A673 (cell line): ENCODE results near the gene GPHN. TPM values are rescaled to one million over a fixed set of nuclear protein-coding genes. Genes with fewer than 3 reads are reported as not detected.
A peak's percentile ranks its signal among the peaks of the same experiment; 100 is the strongest.

Experiments
- BruUV-seq: library from RNA; stranded (reverse); fragments of 400-500 nt; replicated peaks from 2 replicates; lab custom pipeline; 2021; lab: Mats Ljungman, UMichigan
- CTCF ChIA-PET: fragments of 300-600 bp; sonication (Branson Sonifier 250); formaldehyde crosslinking; loops from one replicate; lab custom pipeline; 2022; ENCODE audit warnings: antibody characterized with exemption; lab: Charles Lee
- POLR2A ChIA-PET: fragments of 300-600 bp; sonication (Branson Sonifier 250); formaldehyde crosslinking; loops from one replicate; lab custom pipeline; 2022; ENCODE audit warnings: antibody characterized with exemption; ENCODE audit not compliant: low non-redundant PET; lab: Charles Lee
- DNase-seq: peaks from one replicate; pipeline ENCODE4 v3.0.0-alpha.2; 2015; ENCODE audit warnings: low spot score
- H3K27ac ChIP-seq: fragments of 200-600 bp; sonication (generic); 2 replicates; pipeline ENCODE4 v1.5.1; 2016; ENCODE audit warnings: mixed run types, low read depth, mild to moderate bottlenecking, mixed read lengths, antibody characterized with exemption, low read length; ENCODE audit not compliant: poor library complexity, severe bottlenecking
- H3K27me3 ChIP-seq: fragments of 200-600 bp; sonication (generic); replicated peaks from 2 replicates; pipeline ENCODE4 v1.6.1; 2017; ENCODE audit warnings: mixed run types, low read depth, mild to moderate bottlenecking, mixed read lengths, antibody characterized with exemption, low read length; ENCODE audit not compliant: insufficient read depth, poor library complexity
- H3K36me3 ChIP-seq: fragments of 200-600 bp; sonication (generic); 2 replicates; pipeline ENCODE4 v1.6.1; 2016; ENCODE audit warnings: mixed run types, mild to moderate bottlenecking, mixed read lengths, antibody characterized with exemption, low read length; ENCODE audit not compliant: insufficient read depth, poor library complexity, severe bottlenecking
- H3K4me1 ChIP-seq: fragments of 200-600 bp; sonication (generic); 2 replicates; pipeline ENCODE4 v1.6.1; 2017; ENCODE audit warnings: mixed run types, mild to moderate bottlenecking, mixed read lengths, antibody characterized with exemption, low read length; ENCODE audit not compliant: insufficient read depth, poor library complexity, severe bottlenecking
- H3K4me3 ChIP-seq: fragments of 200-600 bp; sonication (generic); 2 replicates; pipeline ENCODE4 v1.5.1; 2016; ENCODE audit warnings: low read depth, mixed run types, mild to moderate bottlenecking, mixed read lengths, low read length; ENCODE audit not compliant: poor library complexity, severe bottlenecking
- H3K9me3 ChIP-seq: fragments of 200-600 bp; sonication (generic); 2 replicates; pipeline ENCODE4 v1.6.1; 2016; ENCODE audit warnings: mixed run types, low read depth, mild to moderate bottlenecking, mixed read lengths, antibody characterized with exemption, low read length; ENCODE audit not compliant: poor library complexity, severe bottlenecking
- EZH2 ChIP-seq: fragments of 200-600 bp; sonication (generic); IDR thresholded peaks from 2 replicates; pipeline ENCODE4 v1.6.1; 2017; ENCODE audit warnings: borderline replicate concordance, low read depth, mild to moderate bottlenecking, mixed read lengths, antibody characterized with exemption, low read length; ENCODE audit not compliant: poor library complexity, severe bottlenecking
- intact Hi-C: fragments of 100-400 bp; cut with micrococcal nuclease; formaldehyde crosslinking; loops from one replicate; pipeline ENCODE4 v1.10.0; 2022; ENCODE audit not compliant: unreplicated experiment
- total RNA-seq: library from RNA; stranded (reverse); gene quantifications from 2 replicates; pipeline ENCODE4 v1.2.3, GENCODE V29; 2021
- TF ChIP-seq, protein P1 (sequence below): fragments of 300-800, 200-600 bp; sonication (generic); conservative IDR thresholded peaks from 2 replicates; pipeline ENCODE4 v1.5.1; 2017; ENCODE audit warnings: low read depth, mild to moderate bottlenecking, antibody characterized with exemption, low read length, moderate library complexity, mixed read lengths

GPHN gene
- total RNA-seq, 1 experiment from 2014 or later: 30.3 TPM

DNA sequence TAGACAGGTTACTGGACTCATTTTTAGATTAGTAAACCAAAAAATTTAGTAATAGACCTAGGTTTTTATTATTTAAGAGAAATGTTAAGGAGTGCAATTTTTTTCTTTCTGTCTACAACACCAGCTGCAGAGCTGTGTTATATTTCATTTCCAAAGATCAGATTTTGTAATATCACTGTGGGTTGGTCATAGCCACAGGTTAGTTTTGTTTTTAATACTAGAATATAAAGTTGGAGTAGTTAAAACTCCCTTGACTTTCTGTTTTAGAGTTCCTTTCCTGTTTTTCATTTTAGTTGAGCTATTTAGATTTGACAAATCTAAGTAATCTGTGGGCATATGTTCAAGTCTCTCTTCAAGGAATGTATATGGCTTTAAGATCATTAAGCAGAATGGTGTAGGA lies 650.6 kb downstream of the GPHN start:
- BruUV-seq: no TSS peak

DNA sequence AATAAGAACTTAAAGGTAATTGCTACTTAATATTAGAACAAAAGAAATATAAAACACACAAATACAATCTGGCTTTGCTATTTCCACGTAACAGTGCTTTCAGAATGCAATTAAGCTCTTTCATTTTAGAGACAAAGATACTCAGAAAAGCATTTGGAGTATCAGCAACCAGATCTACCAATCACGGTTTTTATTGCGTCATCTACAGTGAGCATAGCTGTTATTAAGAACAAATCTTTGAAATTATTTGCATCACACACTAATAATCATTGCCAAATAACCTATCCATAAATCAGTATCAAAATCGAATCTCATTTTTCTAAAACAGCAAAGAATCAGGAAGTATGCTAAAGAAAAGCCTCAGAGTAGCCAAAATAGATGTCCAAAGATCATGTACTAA lies 654.4 kb downstream of the GPHN start:
- peaks cover 24% of the 10 kb centered on the region for H3K4me1 ChIP-seq
- no peak overlapping the region for H3K4me3 ChIP-seq
- H3K27me3 ChIP-seq: no peaks in the 10 kb centered on the region
- H3K27ac ChIP-seq: peak overlapping the region; percentile 5
- no peaks in the 10 kb centered on the region for H3K36me3 ChIP-seq
- TF ChIP-seq, protein P1, sequence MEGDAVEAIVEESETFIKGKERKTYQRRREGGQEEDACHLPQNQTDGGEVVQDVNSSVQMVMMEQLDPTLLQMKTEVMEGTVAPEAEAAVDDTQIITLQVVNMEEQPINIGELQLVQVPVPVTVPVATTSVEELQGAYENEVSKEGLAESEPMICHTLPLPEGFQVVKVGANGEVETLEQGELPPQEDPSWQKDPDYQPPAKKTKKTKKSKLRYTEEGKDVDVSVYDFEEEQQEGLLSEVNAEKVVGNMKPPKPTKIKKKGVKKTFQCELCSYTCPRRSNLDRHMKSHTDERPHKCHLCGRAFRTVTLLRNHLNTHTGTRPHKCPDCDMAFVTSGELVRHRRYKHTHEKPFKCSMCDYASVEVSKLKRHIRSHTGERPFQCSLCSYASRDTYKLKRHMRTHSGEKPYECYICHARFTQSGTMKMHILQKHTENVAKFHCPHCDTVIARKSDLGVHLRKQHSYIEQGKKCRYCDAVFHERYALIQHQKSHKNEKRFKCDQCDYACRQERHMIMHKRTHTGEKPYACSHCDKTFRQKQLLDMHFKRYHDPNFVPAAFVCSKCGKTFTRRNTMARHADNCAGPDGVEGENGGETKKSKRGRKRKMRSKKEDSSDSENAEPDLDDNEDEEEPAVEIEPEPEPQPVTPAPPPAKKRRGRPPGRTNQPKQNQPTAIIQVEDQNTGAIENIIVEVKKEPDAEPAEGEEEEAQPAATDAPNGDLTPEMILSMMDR: no peak
- no peak for TF ChIP-seq EZH2
- no TSS peak for BruUV-seq
- H3K9me3 ChIP-seq: no peaks in the 10 kb centered on the region
- DNase-seq: no peak
- ChIA-PET CTCF (no interaction called here), POLR2A (no interaction called here)
- intact Hi-C loops: no loop called here

More for the DNA sequence above, 650.6 kb downstream of the GPHN start:
- H3K9me3 ChIP-seq: no peaks in the 10 kb centered on the region
- no peaks in the 10 kb centered on the region for H3K27me3 ChIP-seq
- TF ChIP-seq EZH2: no peak
- TF ChIP-seq, protein P1: no peak
- H3K36me3 ChIP-seq: no peaks in the 10 kb centered on the region
- intact Hi-C loops: no loop called here
- no peak overlapping the region for H3K27ac ChIP-seq
- H3K4me3 ChIP-seq: no peak overlapping the region
- no peak for DNase-seq
- no peaks in the 10 kb centered on the region for H3K4me1 ChIP-seq
- CTCF ChIA-PET: no interaction called here
- POLR2A ChIA-PET: no interaction called here

DNA sequence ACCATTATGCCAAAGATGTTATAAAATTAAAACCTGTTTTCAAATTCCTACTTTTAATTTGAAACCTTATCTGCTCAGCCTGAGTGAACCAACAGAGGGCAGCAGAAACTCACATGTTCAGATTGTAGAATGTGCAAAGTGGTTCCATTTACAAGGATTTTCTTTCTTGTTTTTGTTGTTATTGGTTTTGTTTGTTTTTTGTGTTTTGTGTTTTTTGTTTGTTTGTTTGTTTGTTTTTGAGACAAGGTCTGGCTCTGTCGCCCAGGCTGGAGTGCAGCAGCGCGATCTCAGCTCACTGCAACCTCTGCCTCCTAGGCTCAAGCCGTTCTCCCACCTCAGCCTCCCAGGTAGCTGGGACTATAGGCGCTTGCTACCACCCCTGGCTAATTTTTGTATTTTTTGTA lies 658.5 kb downstream of the GPHN start:
- no peaks in the 10 kb centered on the region for H3K27me3 ChIP-seq
- POLR2A ChIA-PET: no interaction called here
- H3K4me1 ChIP-seq: peaks cover 47% of the 10 kb centered on the region
- DNase-seq: peak; percentile 68
- TF ChIP-seq, protein P1: peak; percentile 93
- TF ChIP-seq EZH2: no peak
- no peaks in the 10 kb centered on the region for H3K36me3 ChIP-seq
- H3K4me3 ChIP-seq: no peak overlapping the region
- H3K27ac ChIP-seq: peak overlapping the region; percentile 60
- BruUV-seq: no TSS peak
- CTCF ChIA-PET: interaction anchor here (2.0 to 4.5 kb wide), 2 partner anchors 120 to 193 kb away, joined by 5 to 44 read pairs; partner anchors contain the start of genes ATP6V1D and EIF2S1
- no peaks in the 10 kb centered on the region for H3K9me3 ChIP-seq
- intact Hi-C loops: loop anchor here (1.0 to 5.0 kb wide), 4 partner anchors 120 to 406 kb away; partner anchors contain the start of gene EIF2S1
